H9 (cell line): ENCODE measurements around the gene BATF. TPM values are rescaled to one million over a fixed set of nuclear protein-coding genes. Genes with fewer than 3 reads are reported as not detected.

Experiments used
- DNase-seq: peaks from one replicate; pipeline ENCODE4 v3.0.0-alpha.2; 2017
- H2AFZ ChIP-seq: one replicate; pipeline ENCODE4 v1.6.1; 2013; ENCODE audit warnings: mild to moderate bottlenecking, low read length, control low read depth, moderate library complexity
- H2AK5ac ChIP-seq: 2 replicates; pipeline ENCODE4 v1.6.1; 2013; ENCODE audit warnings: low read length, control low read depth, mixed read lengths; ENCODE audit not compliant: insufficient read length
- H2BK120ac ChIP-seq: one replicate; pipeline ENCODE4 v1.6.1; 2013; ENCODE audit warnings: low read depth, mild to moderate bottlenecking, low read length, control low read depth, inconsistent platforms; ENCODE audit not compliant: poor library complexity, severe bottlenecking
- H2BK12ac ChIP-seq: 2 replicates; pipeline ENCODE4 v1.6.1; 2013; ENCODE audit warnings: low read length, control low read depth, mixed read lengths, low read depth; ENCODE audit not compliant: insufficient read length
- H2BK15ac ChIP-seq: 2 replicates; pipeline ENCODE4 v1.6.1; 2013; ENCODE audit warnings: low read depth, low read length, control low read depth
- H2BK20ac ChIP-seq: one replicate; pipeline ENCODE4 v1.6.1; 2013; ENCODE audit warnings: low read depth, mild to moderate bottlenecking, low read length, control low read depth, inconsistent platforms; ENCODE audit not compliant: poor library complexity, severe bottlenecking
- H2BK5ac ChIP-seq: 2 replicates; pipeline ENCODE4 v1.6.1; 2013; ENCODE audit warnings: low read length, control low read depth, mixed read lengths; ENCODE audit not compliant: insufficient read length
- H3K14ac ChIP-seq: 2 replicates; pipeline ENCODE4 v1.6.1; 2013; ENCODE audit warnings: low read length, control low read depth; ENCODE audit not compliant: insufficient read depth
- H3K18ac ChIP-seq: 2 replicates; pipeline ENCODE4 v1.6.1; 2013; ENCODE audit warnings: low read depth, mild to moderate bottlenecking, mixed read lengths, low read length, control low read depth; ENCODE audit not compliant: insufficient read length
- H3K23ac ChIP-seq: 2 replicates; pipeline ENCODE4 v1.6.1; 2013; ENCODE audit warnings: low read length, control low read depth, mixed read lengths, low read depth; ENCODE audit not compliant: insufficient read length
- H3K23me2 ChIP-seq: 2 replicates; pipeline ENCODE4 v1.6.1; 2013; ENCODE audit warnings: low read depth, mild to moderate bottlenecking, mixed read lengths, low read length, control low read depth; ENCODE audit not compliant: insufficient read length, poor library complexity, severe bottlenecking
- H3K27ac ChIP-seq: 2 replicates; pipeline ENCODE4 v1.5.1; 2013; ENCODE audit warnings: low read length, control low read depth, mixed read lengths, low read depth; ENCODE audit not compliant: insufficient read length
- H3K27me3 ChIP-seq: 2 replicates; pipeline ENCODE4 v1.6.1; 2013; ENCODE audit warnings: low read length, control low read depth, inconsistent platforms; ENCODE audit not compliant: insufficient read depth
- H3K4ac ChIP-seq: 2 replicates; pipeline ENCODE4 v1.6.1; 2013; ENCODE audit warnings: low read depth, mild to moderate bottlenecking, control low read depth, inconsistent platforms, low read length, moderate library complexity
- H3K4me1 ChIP-seq: 2 replicates; pipeline ENCODE4 v1.6.1; 2013; ENCODE audit warnings: low read length, control low read depth, inconsistent platforms; ENCODE audit not compliant: insufficient read depth
- H3K4me2 ChIP-seq: 2 replicates; pipeline ENCODE4 v1.6.1; 2013; ENCODE audit warnings: low read length, control low read depth, mixed read lengths; ENCODE audit not compliant: insufficient read length, insufficient read depth
- H3K56ac ChIP-seq: 2 replicates; pipeline ENCODE4 v1.6.1; 2013; ENCODE audit warnings: low read depth, mild to moderate bottlenecking, mixed read lengths, low read length, control low read depth; ENCODE audit not compliant: insufficient read length
- H3K79me1 ChIP-seq: 2 replicates; pipeline ENCODE4 v1.6.1; 2013; ENCODE audit warnings: low read depth, mild to moderate bottlenecking, moderate library complexity, low read length, control low read depth, inconsistent platforms; ENCODE audit not compliant: insufficient read depth, poor library complexity, severe bottlenecking
- H3K79me2 ChIP-seq: 2 replicates; pipeline ENCODE4 v1.6.1; 2013; ENCODE audit warnings: low read length, control low read depth, inconsistent platforms; ENCODE audit not compliant: insufficient read depth
- H3K9ac ChIP-seq: 2 replicates; pipeline ENCODE4 v1.6.1; 2013; ENCODE audit warnings: low read length, control low read depth, mixed read lengths; ENCODE audit not compliant: insufficient read length; ENCODE audit errors: extremely low read depth
- H3K9me3 ChIP-seq: one replicate; pipeline ENCODE4 v1.6.1; 2013; ENCODE audit warnings: low read depth, low read length, inconsistent platforms; ENCODE audit not compliant: control insufficient read depth
- H3T11ph ChIP-seq: one replicate; pipeline ENCODE4 v1.6.1; 2013; ENCODE audit warnings: mild to moderate bottlenecking, low read length, control low read depth, inconsistent platforms
- H4K20me1 ChIP-seq: one replicate; pipeline ENCODE4 v1.6.1; 2013; ENCODE audit not compliant: control insufficient read depth, insufficient read length, insufficient read depth
- H4K5ac ChIP-seq: 2 replicates; pipeline ENCODE4 v1.6.1; 2013; ENCODE audit warnings: low read depth, mild to moderate bottlenecking, mixed read lengths, low read length, control low read depth; ENCODE audit not compliant: insufficient read length
- H4K8ac ChIP-seq: replicated peaks from 2 replicates; pipeline ENCODE4 v1.6.1; 2013; ENCODE audit warnings: low read length, control low read depth, mixed read lengths, low read depth; ENCODE audit not compliant: insufficient read length
- H4K91ac ChIP-seq: 2 replicates; pipeline ENCODE4 v1.6.1; 2013; ENCODE audit warnings: low read depth, mild to moderate bottlenecking, moderate library complexity, mixed read lengths, low read length, control low read depth; ENCODE audit not compliant: insufficient read length
- H3K27ac Mint-ChIP-seq, 3 experiments: 2 replicates in 2 of 3; 3 replicates in 1 of 3; pipeline ENCODE4 v1.8.0; 2020 to 2021; ENCODE audit warnings: mixed read lengths in 3 of 3, mild to moderate bottlenecking in 1 of 3, moderate library complexity in 1 of 3
- H3K27me3 Mint-ChIP-seq: 2 replicates; pipeline ENCODE4 v1.8.0; 2021; ENCODE audit warnings: low read depth, mild to moderate bottlenecking, moderate library complexity, mixed read lengths
- H3K36me3 Mint-ChIP-seq, 3 experiments: 2 replicates in 2 of 3; 3 replicates in 1 of 3; pipeline ENCODE4 v1.8.0; 2020 to 2021; ENCODE audit warnings: low read depth in 3 of 3, mixed read lengths in 3 of 3; ENCODE audit not compliant: insufficient read depth in 1 of 3
- H3K4me1 Mint-ChIP-seq, 2 experiments: 2 replicates each; pipeline ENCODE4 v1.8.0; 2020; ENCODE audit warnings: mixed read lengths in 2 of 2
- H3K4me3 Mint-ChIP-seq, 2 experiments: 2 replicates in 1 of 2; 3 replicates in 1 of 2; pipeline ENCODE4 v1.8.0; 2020 to 2021; ENCODE audit warnings: mild to moderate bottlenecking in 2 of 2, mixed read lengths in 2 of 2, moderate library complexity in 1 of 2
- H3K9me3 Mint-ChIP-seq, 2 experiments: 2 replicates in 1 of 2; 3 replicates in 1 of 2; pipeline ENCODE4 v1.8.0; 2020; ENCODE audit warnings: mild to moderate bottlenecking in 2 of 2, mixed read lengths in 2 of 2, moderate library complexity in 1 of 2
- WGBS: extraction: QIAGEN DNeasy Blood & Tissue Kit; methylation state at CpG from one replicate; pipeline ENCODE4 v1.1.7; 2013; ENCODE audit warnings: missing lambda C conversion rate, low lambda C conversion rate, mixed read lengths; ENCODE audit not compliant: insufficient read length; ENCODE audit errors: extremely low coverage; 5-methylcytosine and 5-hydroxymethylcytosine counted together
- total RNA-seq: library from RNA; stranded (reverse); gene quantifications from 2 replicates; pipeline ENCODE4 v1.2.1, GENCODE V29; 2021
- TF ChIP-seq, protein P1 (sequence below): fragments of 200-600 bp; sonication (generic); conservative IDR thresholded peaks from 3 replicates; pipeline ENCODE4 v1.8.0; 2021; ENCODE audit warnings: antibody characterized with exemption, mild to moderate bottlenecking

BATF gene
- total RNA-seq, 1 experiment from 2014 or later: not detected

DNA sequence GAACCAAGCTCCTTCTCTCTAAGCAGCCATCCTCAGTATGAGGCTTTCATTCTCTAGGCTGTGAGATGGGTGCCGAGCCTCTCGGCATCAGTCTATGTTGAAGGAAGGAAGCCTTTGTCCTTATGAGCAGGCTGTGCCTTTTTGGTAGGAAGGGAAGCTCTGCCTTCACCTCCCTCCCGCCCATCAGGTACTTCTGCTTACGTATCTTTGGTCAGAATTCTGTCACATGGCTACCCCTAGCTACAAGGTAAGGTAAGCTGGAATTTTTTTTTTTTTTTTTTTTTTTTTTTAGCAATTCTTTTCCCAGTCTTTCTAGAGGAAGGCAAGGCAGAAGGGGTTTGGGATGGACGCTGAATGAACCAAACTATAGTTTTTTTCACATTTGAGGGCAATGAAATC lies 16.9 kb downstream of the BATF start:
- no peak overlapping the region for H3K23ac ChIP-seq

More for the DNA sequence above, 16.9 kb downstream of the BATF start:
- Histone ChIP-seq H2AK5ac (no peak overlapping the region), H3K9ac (no peak overlapping the region), H2BK20ac (no peak overlapping the region), H2BK12ac (no peak overlapping the region), H3K79me2 (no peaks in the 10 kb centered on the region), H2BK120ac (no peak overlapping the region), H4K20me1 (no peaks in the 10 kb centered on the region), H3K14ac (no peak overlapping the region), H3K23me2 (no peaks in the 10 kb centered on the region), H3K18ac (no peak overlapping the region), H2BK5ac (no peak overlapping the region), H2BK15ac (no peak overlapping the region), H4K5ac (no peak overlapping the region), H3K4me2 (no peak overlapping the region), H4K8ac (no peak overlapping the region), H3K4me1 (no peaks in the 10 kb centered on the region), H3K56ac (no peak overlapping the region), H3K4ac (no peak overlapping the region), H3K27ac (no peak overlapping the region), H3K9me3 (no peaks in the 10 kb centered on the region), H3K27me3 (no peaks in the 10 kb centered on the region), H3K79me1 (no peaks in the 10 kb centered on the region), H3T11ph (no peak overlapping the region), H2AFZ (no peak overlapping the region), H4K91ac (no peak overlapping the region)
- Mint-ChIP-seq H3K36me3 (no peaks in the 10 kb centered on the region), H3K4me3 (no peak overlapping the region), H3K27me3 (no peaks in the 10 kb centered on the region), H3K4me1 (peaks cover 6 to 9% of the 10 kb centered on the region in 2 experiments; a peak in 3 of 4 replicates), H3K9me3 (no peaks in the 10 kb centered on the region), H3K27ac (no peak overlapping the region)
- WGBS: no CpG with 5 or more reads among the region's 5 CpGs
- DNase-seq: no peak
- TF ChIP-seq, protein P1, sequence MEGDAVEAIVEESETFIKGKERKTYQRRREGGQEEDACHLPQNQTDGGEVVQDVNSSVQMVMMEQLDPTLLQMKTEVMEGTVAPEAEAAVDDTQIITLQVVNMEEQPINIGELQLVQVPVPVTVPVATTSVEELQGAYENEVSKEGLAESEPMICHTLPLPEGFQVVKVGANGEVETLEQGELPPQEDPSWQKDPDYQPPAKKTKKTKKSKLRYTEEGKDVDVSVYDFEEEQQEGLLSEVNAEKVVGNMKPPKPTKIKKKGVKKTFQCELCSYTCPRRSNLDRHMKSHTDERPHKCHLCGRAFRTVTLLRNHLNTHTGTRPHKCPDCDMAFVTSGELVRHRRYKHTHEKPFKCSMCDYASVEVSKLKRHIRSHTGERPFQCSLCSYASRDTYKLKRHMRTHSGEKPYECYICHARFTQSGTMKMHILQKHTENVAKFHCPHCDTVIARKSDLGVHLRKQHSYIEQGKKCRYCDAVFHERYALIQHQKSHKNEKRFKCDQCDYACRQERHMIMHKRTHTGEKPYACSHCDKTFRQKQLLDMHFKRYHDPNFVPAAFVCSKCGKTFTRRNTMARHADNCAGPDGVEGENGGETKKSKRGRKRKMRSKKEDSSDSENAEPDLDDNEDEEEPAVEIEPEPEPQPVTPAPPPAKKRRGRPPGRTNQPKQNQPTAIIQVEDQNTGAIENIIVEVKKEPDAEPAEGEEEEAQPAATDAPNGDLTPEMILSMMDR: no peak
